ENCODE results near the gene PLEKHA8. TPM values are rescaled to one million over a fixed set of nuclear protein-coding genes. Genes with fewer than 3 reads are reported as not detected.

The PLEKHA8 gene
- total RNA-seq, 1 experiment from 2014 or later: 8.4 TPM

GRCh38 chr7:30041526-30042269 lies 13.5 kb downstream of the PLEKHA8 start:
- ChIA-PET CTCF (interaction anchor here (0.6 kb wide), 1 partner anchor 33 kb away, joined by 5 read pairs; no protein-coding TSS in a partner anchor), POLR2A (ENCODE audit: unreplicated experiment) (no interaction called here)
- no peak overlapping the region for H3K9ac ChIP-seq (ENCODE audit: low read length)
- no peak for TF ChIP-seq EZH2phosphoT487 (IDR thresholded peaks at IDR 0.05; ENCODE audit: borderline replicate concordance, low read length)
- no peak for TF ChIP-seq CTCF (conservative IDR thresholded peaks at IDR 0.05; ENCODE audit: low read depth, low read length)
- no peak for TF ChIP-seq EZH2 (IDR thresholded peaks at IDR 0.05; ENCODE audit: low read length, unreplicated experiment)
- H2AFZ ChIP-seq (ENCODE audit: low read length): no peak overlapping the region
- no peaks in the 10 kb centered on the region for H3K79me2 ChIP-seq (ENCODE audit: low read length)
- H4K20me1 ChIP-seq (ENCODE audit: low read length): no peaks in the 10 kb centered on the region
- H3K9me3 ChIP-seq (ENCODE audit: low read length): no peaks in the 10 kb centered on the region
- peaks cover 6% of the 10 kb centered on the region; the same call in 1 of the 2 replicates for H3K36me3 ChIP-seq (ENCODE audit: low read depth, low read length)
- no peak overlapping the region for H3K4me2 ChIP-seq (ENCODE audit: low read length)
- H3K9me2 ChIP-seq (replicated peaks; ENCODE audit: low read length): no peaks in the 10 kb centered on the region
- no TSS peak for BruUV-seq (replicated peaks)
- ATAC-seq (no peak), DNase-seq (no peak)
- no peaks in the 10 kb centered on the region for H3K27me3 ChIP-seq (ENCODE audit: low read length)
- H3K4me3 ChIP-seq (ENCODE audit: low read length): no peak overlapping the region
- no peak overlapping the region for H3K27ac ChIP-seq (ENCODE audit: low read length)
- H3K4me1 ChIP-seq (ENCODE audit: insufficient read depth, low read length): no peaks in the 10 kb centered on the region
- intact Hi-C loops (cut with micrococcal nuclease): no loop called here
- H3F3A ChIP-seq (ENCODE audit: low read length, unreplicated experiment): no peaks in the 10 kb centered on the region

- Histone ChIP-seq H3K4me1 (ENCODE audit: insufficient read depth, low read length) (no peaks in the 10 kb centered on the region), H4K20me1 (ENCODE audit: low read length) (no peaks in the 10 kb centered on the region), H3K9me2 (replicated peaks; ENCODE audit: low read length) (no peaks in the 10 kb centered on the region), H3K27ac (ENCODE audit: low read length) (no peak overlapping the region), H3K9me3 (ENCODE audit: low read length) (no peaks in the 10 kb centered on the region), H3K36me3 (ENCODE audit: low read depth, low read length) (peaks cover 9% of the 10 kb centered on the region; the same call in 1 of the 2 replicates), H2AFZ (ENCODE audit: low read length) (no peak overlapping the region), H3K79me2 (ENCODE audit: low read length) (no peaks in the 10 kb centered on the region), H3K4me3 (ENCODE audit: low read length) (no peak overlapping the region), H3K27me3 (ENCODE audit: low read length) (no peaks in the 10 kb centered on the region), H3K9ac (ENCODE audit: low read length) (no peak overlapping the region), H3K4me2 (ENCODE audit: low read length) (no peak overlapping the region), H3F3A (ENCODE audit: low read length, unreplicated experiment) (no peaks in the 10 kb centered on the region)
- BruUV-seq (replicated peaks): no TSS peak
- intact Hi-C loops (cut with micrococcal nuclease): no loop called here
- ATAC-seq (no peak), DNase-seq (no peak)
- POLR2A ChIA-PET (ENCODE audit: unreplicated experiment): interaction anchor here (0.7 kb wide), 1 partner anchor 514 kb away, joined by 3 read pairs; no protein-coding TSS in a partner anchor
- CTCF ChIA-PET: no interaction called here
- TF ChIP-seq CTCF (conservative IDR thresholded peaks at IDR 0.05; ENCODE audit: low read depth, low read length) (no peak), EZH2 (IDR thresholded peaks at IDR 0.05; ENCODE audit: low read length, unreplicated experiment) (no peak), EZH2phosphoT487 (IDR thresholded peaks at IDR 0.05; ENCODE audit: borderline replicate concordance, low read length) (no peak)
These were observed 18.0 kb downstream of the PLEKHA8 start for GRCh38 chr7:30046127-30046770.

- Histone ChIP-seq H3K4me2 (ENCODE audit: low read length) (no peak overlapping the region), H4K20me1 (ENCODE audit: low read length) (no peaks in the 10 kb centered on the region), H3K4me3 (ENCODE audit: low read length) (no peak overlapping the region), H3K9me3 (ENCODE audit: low read length) (no peaks in the 10 kb centered on the region), H2AFZ (ENCODE audit: low read length) (no peak overlapping the region), H3F3A (ENCODE audit: low read length, unreplicated experiment) (no peaks in the 10 kb centered on the region), H3K9me2 (replicated peaks; ENCODE audit: low read length) (no peaks in the 10 kb centered on the region), H3K36me3 (ENCODE audit: low read depth, low read length) (peaks cover 9% of the 10 kb centered on the region; the same call in 1 of the 2 replicates), H3K4me1 (ENCODE audit: insufficient read depth, low read length) (no peaks in the 10 kb centered on the region), H3K27ac (ENCODE audit: low read length) (no peak overlapping the region), H3K27me3 (ENCODE audit: low read length) (no peaks in the 10 kb centered on the region), H3K9ac (ENCODE audit: low read length) (no peak overlapping the region), H3K79me2 (ENCODE audit: low read length) (no peaks in the 10 kb centered on the region)
- ChIA-PET CTCF (no interaction called here), POLR2A (ENCODE audit: unreplicated experiment) (no interaction called here)
- intact Hi-C loops (cut with micrococcal nuclease): no loop called here
- TF ChIP-seq EZH2phosphoT487 (IDR thresholded peaks at IDR 0.05; ENCODE audit: borderline replicate concordance, low read length) (no peak), EZH2 (IDR thresholded peaks at IDR 0.05; ENCODE audit: low read length, unreplicated experiment) (no peak)
- ATAC-seq (no peak), DNase-seq (no peak)
- no TSS peak for BruUV-seq (replicated peaks)
These were observed 18.9 kb downstream of the PLEKHA8 start for GRCh38 chr7:30047124-30047523.

All from PC-3 (cell line).